NCI-H446 (cell line): ENCODE measurements around the gene HARBI1.

Experiments used
- DNase-seq, 2 experiments: peaks; one replicate each; lab custom pipeline; 2025; lab: John Stamatoyannopoulos, UW

The HARBI1 gene

GRCh38 chr11:46553814-46554212 is 63.2 kb downstream of the HARBI1 start:
- DNase-seq, result no peak
